Keratinocyte (primary cell): ENCODE data around the gene FSD2. TPM values are rescaled to one million over a fixed set of nuclear protein-coding genes. Genes with fewer than 3 reads are reported as not detected.

Experiments
- DNase-seq: peaks from one replicate; pipeline ENCODE4 v3.0.0-alpha.2; 2011; ENCODE audit warnings: low read depth, missing footprints, low spot score
- FAIRE-seq: peaks from 2 replicates; lab custom pipeline; 2011; peaks lifted over from hg19 to GRCh38; lab: Jason Lieb, UNC
- H2AFZ ChIP-seq: 2 replicates; pipeline ENCODE4 v1.6.0; 2012; ENCODE audit warnings: low read length, control low read depth, inconsistent platforms; ENCODE audit not compliant: control insufficient read depth
- H3K27ac ChIP-seq: 2 replicates; pipeline ENCODE4 v1.5.1; 2011; ENCODE audit warnings: low read length; ENCODE audit not compliant: control insufficient read depth, insufficient read depth
- H3K27me3 ChIP-seq: 3 replicates; pipeline ENCODE4 v1.6.0; 2011; ENCODE audit warnings: low read length; ENCODE audit not compliant: control insufficient read depth, insufficient read depth; ENCODE audit errors: extremely low read depth
- H3K36me3 ChIP-seq, 2 experiments: 2 replicates in 1 of 2; 3 replicates in 1 of 2; pipeline ENCODE4 v1.5.1; 2011; ENCODE audit warnings: low read length in 2 of 2, mild to moderate bottlenecking in 1 of 2; ENCODE audit not compliant: control insufficient read depth in 2 of 2, insufficient read depth in 2 of 2; ENCODE audit errors: extremely low read depth in 1 of 2
- H3K4me1 ChIP-seq: 3 replicates; pipeline ENCODE4 v1.5.1; 2011; ENCODE audit warnings: low read length; ENCODE audit not compliant: control insufficient read depth, insufficient read depth; ENCODE audit errors: extremely low read depth
- H3K4me2 ChIP-seq: 3 replicates; pipeline ENCODE4 v1.6.0; 2011; ENCODE audit warnings: low read depth, low read length; ENCODE audit not compliant: control insufficient read depth, insufficient read depth; ENCODE audit errors: extremely low read depth
- H3K4me3 ChIP-seq, 3 experiments: fragments of 200-600 bp in 1 of 3; sonication (generic) in 1 of 3; 2 replicates in 2 of 3; 3 replicates in 1 of 3; pipeline ENCODE4 v1.5.1; 2011 to 2016; ENCODE audit warnings: low read length in 3 of 3, mild to moderate bottlenecking in 3 of 3, control low read depth in 2 of 3, inconsistent platforms in 1 of 3, low read depth in 1 of 3, mixed read lengths in 1 of 3, mixed run types in 1 of 3, moderate library complexity in 1 of 3; ENCODE audit not compliant: control insufficient read depth in 2 of 3, insufficient read depth in 2 of 3; ENCODE audit errors: extremely low read depth in 1 of 3
- H3K79me2 ChIP-seq: 2 replicates; pipeline ENCODE4 v1.6.0; 2012; ENCODE audit warnings: low read length; ENCODE audit not compliant: control insufficient read depth, insufficient read depth
- H3K9ac ChIP-seq: 3 replicates; pipeline ENCODE4 v1.6.0; 2011; ENCODE audit warnings: low read length; ENCODE audit not compliant: control insufficient read depth, insufficient read depth; ENCODE audit errors: extremely low read depth
- H3K9me1 ChIP-seq: 3 replicates; pipeline ENCODE4 v1.6.0; 2011; ENCODE audit warnings: low read length; ENCODE audit not compliant: control insufficient read depth, insufficient read depth; ENCODE audit errors: extremely low read depth
- H3K9me3 ChIP-seq: 2 replicates; pipeline ENCODE4 v1.5.1; 2012; ENCODE audit warnings: low read depth, low read length; ENCODE audit not compliant: control insufficient read depth
- H4K20me1 ChIP-seq: 3 replicates; pipeline ENCODE4 v1.6.0; 2011; ENCODE audit warnings: low read length; ENCODE audit not compliant: control insufficient read depth, insufficient read depth; ENCODE audit errors: extremely low read depth
- CTCF ChIP-seq, 3 experiments: IDR thresholded peaks in 1 of 3; conservative IDR thresholded peaks in 1 of 3; optimal IDR thresholded peaks in 1 of 3; 2 replicates in 2 of 3; 3 replicates in 1 of 3; pipeline versions ENCODE3 to v1.5.1; 2011; ENCODE audit warnings: low read length in 3 of 3, mild to moderate bottlenecking in 3 of 3, moderate library complexity in 2 of 3, control low read depth in 1 of 3, inconsistent platforms in 1 of 3; ENCODE audit not compliant: insufficient read depth in 2 of 3; ENCODE audit errors: extremely low read depth in 1 of 3
- EZH2 ChIP-seq: IDR thresholded peaks from one replicate; pipeline ENCODE4 v1.6.1; 2012; ENCODE audit warnings: inconsistent platforms, mild to moderate bottlenecking, low read length, moderate library complexity
- dilution Hi-C: fragments of 300-500 bp; cut with MboI; formaldehyde crosslinking; loops from one replicate; pipeline ENCODE4 v1.7.0; 2020; ENCODE audit warnings: low sequenced_read_pairs; ENCODE audit not compliant: extremely low pct_ligation_motif_present
- polyA plus RNA-seq, 5 experiments: library from polyadenylated mRNA; depleted of rRNA in 3 of 5; stranded (reverse) in 3 of 5; stranded (forward) in 1 of 5; unstranded in 1 of 5; fragments of >200 nt; gene quantifications; 1 replicate in 1 of 5; 2 replicates in 3 of 5; 3 replicates in 1 of 5; pipeline versions ENCODE4 v1.2.1 to v1.2.3, GENCODE V29; 2011 to 2012; ENCODE audit warnings: missing spikeins in 2 of 5, low read depth in 1 of 5, low replicate concordance in 1 of 5

FSD2 gene
- polyA plus RNA-seq, 1 donor (not counting 4 experiments of a cell fraction or from before 2014, with no cell fraction given), result not detected

DNA sequence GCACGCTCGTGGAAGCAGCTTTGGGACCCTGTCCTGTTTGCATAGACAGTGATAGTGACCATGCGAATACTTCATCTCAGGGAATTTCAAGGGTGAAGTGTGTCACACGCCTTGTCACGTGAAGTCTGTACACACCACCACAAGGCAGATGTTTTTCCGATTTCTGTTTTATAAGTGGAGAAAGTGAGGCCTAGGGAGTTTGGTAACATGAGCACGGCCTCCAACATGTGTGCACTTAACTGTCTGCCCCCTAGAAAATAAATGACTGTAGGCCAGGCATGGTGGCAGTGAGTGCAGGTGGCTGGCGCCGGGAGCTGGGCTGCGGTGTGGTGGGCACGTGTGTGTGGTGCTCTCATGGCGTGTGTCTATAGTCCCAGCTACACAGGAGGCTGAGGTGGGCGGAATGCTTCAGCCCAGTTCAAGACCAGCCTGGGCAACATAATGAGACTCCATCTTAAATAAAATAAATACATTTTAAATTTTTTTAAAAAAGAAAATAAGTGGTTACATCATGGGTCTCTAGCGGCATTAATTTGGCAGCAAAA is 45.5 kb upstream of the FSD2 start:
- H3K9me3 ChIP-seq, result no peaks in the 10 kb centered on the region
- H3K27me3 ChIP-seq, result no peaks in the 10 kb centered on the region
- no peaks in the 10 kb centered on the region for H3K79me2 ChIP-seq
- H4K20me1 ChIP-seq, result no peaks in the 10 kb centered on the region
- H3K36me3 ChIP-seq, result no peaks in the 10 kb centered on the region
- no peaks in the 10 kb centered on the region for H3K9me1 ChIP-seq
- dilution Hi-C loops, result no loop called here
- peaks cover 15% of the 10 kb centered on the region for H3K4me1 ChIP-seq
- no peak overlapping the region for H3K9ac ChIP-seq
- no peak for TF ChIP-seq EZH2
- TF ChIP-seq CTCF (optimal IDR thresholded peaks at IDR 0.05 in 1 of 3, IDR thresholded peaks at IDR 0.05 in 1 of 3, conservative IDR thresholded peaks at IDR 0.05 in 1 of 3; ENCODE audit: extremely low read depth in 1 of 3, insufficient read depth in 2 of 3, low read length in 3 of 3), result no peak
- H3K4me2 ChIP-seq, result no peak overlapping the region
- no peak overlapping the region for H2AFZ ChIP-seq
- H3K4me3 ChIP-seq, result no peak overlapping the region
- H3K27ac ChIP-seq, result no peak overlapping the region
- DNase-seq (no peak), FAIRE-seq (no peak)

GRCh38 chr15:82850731-82851130 is 44.9 kb upstream of the FSD2 start:
- no peaks in the 10 kb centered on the region for H3K79me2 ChIP-seq
- no peak overlapping the region for H3K4me2 ChIP-seq
- H3K9ac ChIP-seq, result no peak overlapping the region
- DNase-seq, result no peak
- H2AFZ ChIP-seq, result no peak overlapping the region
- H3K27me3 ChIP-seq, result no peaks in the 10 kb centered on the region
- H3K9me3 ChIP-seq, result no peaks in the 10 kb centered on the region
- dilution Hi-C loops, result no loop called here
- no peaks in the 10 kb centered on the region for H3K36me3 ChIP-seq
- no peaks in the 10 kb centered on the region for H4K20me1 ChIP-seq
- no peak overlapping the region for H3K27ac ChIP-seq
- no peak for FAIRE-seq
- H3K9me1 ChIP-seq, result no peaks in the 10 kb centered on the region
- no peak overlapping the region for H3K4me3 ChIP-seq
- no peak for TF ChIP-seq EZH2
- TF ChIP-seq CTCF (optimal IDR thresholded peaks at IDR 0.05 in 1 of 3, IDR thresholded peaks at IDR 0.05 in 1 of 3, conservative IDR thresholded peaks at IDR 0.05 in 1 of 3; ENCODE audit: extremely low read depth in 1 of 3, insufficient read depth in 2 of 3, low read length in 3 of 3), result peak in 1 of 3 experiments; percentile 12
- peaks cover 15% of the 10 kb centered on the region for H3K4me1 ChIP-seq
